Endodermal cell (in vitro differentiated cells): ENCODE measurements around the gene P4HB. TPM values are rescaled to one million over a fixed set of nuclear protein-coding genes. Genes with fewer than 3 reads are reported as not detected.
A peak's percentile ranks its signal among the peaks of the same experiment; 100 is the strongest.

Experiments
- DNase-seq: peaks from one replicate; pipeline ENCODE4 v3.0.0-alpha.2; 2017
- H3K27ac ChIP-seq: 2 replicates; pipeline ENCODE4 v1.5.1; 2013; ENCODE audit warnings: mild to moderate bottlenecking, low read depth, low read length, moderate library complexity
- H3K27me3 ChIP-seq: 2 replicates; pipeline ENCODE4 v1.6.1; 2013; ENCODE audit warnings: mild to moderate bottlenecking, low read length, moderate library complexity; ENCODE audit not compliant: insufficient read depth, control insufficient read depth, poor library complexity, severe bottlenecking
- H3K36me3 ChIP-seq: 2 replicates; pipeline ENCODE4 v1.7.0; 2013; ENCODE audit warnings: mild to moderate bottlenecking, low read length, moderate library complexity; ENCODE audit not compliant: control insufficient read depth, insufficient read depth
- H3K4me1 ChIP-seq: one replicate; pipeline ENCODE4 v1.7.0; 2013; ENCODE audit warnings: low read length; ENCODE audit not compliant: control insufficient read depth, insufficient read depth
- H3K4me3 ChIP-seq: 2 replicates; pipeline ENCODE4 v1.5.1; 2013; ENCODE audit warnings: mild to moderate bottlenecking, low read length, moderate library complexity
- H3K9ac ChIP-seq: 2 replicates; pipeline ENCODE4 v1.6.1; 2013; ENCODE audit warnings: mild to moderate bottlenecking, low read length, moderate library complexity; ENCODE audit not compliant: poor library complexity, severe bottlenecking; ENCODE audit errors: extremely low read depth
- H3K9me3 ChIP-seq: 2 replicates; pipeline ENCODE4 v1.6.1; 2013; ENCODE audit warnings: mild to moderate bottlenecking, low read length, moderate library complexity; ENCODE audit not compliant: control insufficient read depth
- H3K27ac Mint-ChIP-seq: 2 replicates; pipeline ENCODE4 v1.8.0; 2020; ENCODE audit warnings: mixed read lengths
- H3K27me3 Mint-ChIP-seq: 2 replicates; pipeline ENCODE4 v1.8.0; 2021; ENCODE audit warnings: mild to moderate bottlenecking, mixed read lengths; ENCODE audit not compliant: insufficient read depth
- H3K36me3 Mint-ChIP-seq: 2 replicates; pipeline ENCODE4 v1.8.0; 2020; ENCODE audit warnings: low read depth, mixed read lengths
- H3K4me1 Mint-ChIP-seq: 2 replicates; pipeline ENCODE4 v1.8.0; 2020; ENCODE audit warnings: mixed read lengths
- H3K4me3 Mint-ChIP-seq: 2 replicates; pipeline ENCODE4 v1.8.0; 2020; ENCODE audit warnings: mild to moderate bottlenecking, moderate library complexity, mixed read lengths
- H3K9me3 Mint-ChIP-seq: 2 replicates; pipeline ENCODE4 v1.8.0; 2020; ENCODE audit warnings: mild to moderate bottlenecking, mixed read lengths
- WGBS, 2 experiments: methylation state at CpG; one replicate each; pipeline versions ENCODE4 v1.1.5 to v1.1.7; 2013; ENCODE audit warnings: missing lambda C conversion rate in 2 of 2, mixed read lengths in 1 of 2; ENCODE audit not compliant: insufficient coverage in 1 of 2, insufficient read length in 1 of 2; 5-methylcytosine and 5-hydroxymethylcytosine counted together
- total RNA-seq, 2 donors: library from RNA; stranded (reverse); fragmentation: NEBNext Ultra II Directional in 1 of 2; extraction: Animal tissue kit (Norgen Biotek cat#: 25700) in 1 of 2; gene quantifications; 2 replicates in 1 of 2; 3 replicates in 1 of 2; pipeline ENCODE4 v1.2.1, GENCODE V29; 2021
- TF ChIP-seq, protein P1 (sequence below): fragments of 200-600 bp; sonication (generic); conservative IDR thresholded peaks from 2 replicates; pipeline ENCODE4 v1.5.0; 2021; ENCODE audit warnings: antibody characterized with exemption, mild to moderate bottlenecking

Gene P4HB
- total RNA-seq, 2 donors from 2014 or later, result 493 to 535 TPM

DNA sequence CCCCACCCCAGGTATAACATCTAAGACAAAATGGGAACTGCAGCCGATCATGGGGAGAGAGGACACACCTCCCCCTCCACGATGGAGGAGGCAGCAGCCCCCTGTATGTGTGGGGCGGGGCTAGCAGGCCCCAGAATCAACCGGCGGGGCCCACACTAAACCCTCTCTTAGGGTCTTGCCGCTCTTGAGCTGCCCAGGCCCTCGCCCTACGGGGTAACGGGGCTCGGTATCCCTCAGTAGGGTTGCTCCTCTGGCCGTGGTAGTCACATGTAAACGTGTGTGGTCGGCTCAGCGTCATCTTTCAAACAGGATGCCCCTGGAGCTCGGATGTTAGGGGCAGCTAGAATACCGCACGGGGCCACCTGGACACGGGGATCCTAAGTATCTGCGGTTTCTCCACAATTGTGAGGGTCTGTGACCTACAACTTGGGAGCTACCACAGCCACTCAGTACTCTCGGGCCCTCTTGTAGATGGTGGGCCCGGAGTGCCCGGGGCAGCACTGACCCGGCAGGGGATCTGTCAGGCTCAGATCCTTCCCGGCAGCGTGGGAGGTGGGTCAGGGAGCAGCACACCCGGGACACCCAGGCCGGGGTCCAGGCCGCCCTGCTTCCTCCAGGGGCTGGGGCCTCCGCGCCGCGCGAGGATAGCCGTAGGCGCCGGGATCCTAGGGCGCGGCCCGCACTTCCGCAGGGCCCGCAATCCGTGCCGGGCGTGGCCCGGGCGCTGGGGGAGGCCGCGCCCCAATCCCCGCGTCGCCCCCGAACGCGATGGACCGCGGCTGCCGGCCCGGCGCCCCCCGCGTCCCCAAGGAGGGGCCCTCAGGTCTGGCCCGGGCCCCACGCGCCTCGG lies 10.0 kb upstream of the P4HB start:
- Mint-ChIP-seq H3K4me1 (peaks cover 6% of the 10 kb centered on the region), H3K4me3 (peak overlapping the region; percentile 73), H3K9me3 (no peaks in the 10 kb centered on the region), H3K27me3 (no peaks in the 10 kb centered on the region), H3K36me3 (peaks cover 8% of the 10 kb centered on the region), H3K27ac (peak overlapping the region; percentile 88)
- Histone ChIP-seq H3K4me3 (peak overlapping the region; percentile 92), H3K9ac (peak overlapping the region; percentile 68), H3K9me3 (no peaks in the 10 kb centered on the region), H3K27me3 (no peaks in the 10 kb centered on the region), H3K4me1 (no peaks in the 10 kb centered on the region), H3K27ac (peak overlapping the region; percentile 24), H3K36me3 (peaks cover 26% of the 10 kb centered on the region)
- peak; percentile 79 for DNase-seq
- 3 to 4% methylated on average over 33 to 65 of the region's 65 CpGs for WGBS, 2 experiments
- TF ChIP-seq, protein P1, sequence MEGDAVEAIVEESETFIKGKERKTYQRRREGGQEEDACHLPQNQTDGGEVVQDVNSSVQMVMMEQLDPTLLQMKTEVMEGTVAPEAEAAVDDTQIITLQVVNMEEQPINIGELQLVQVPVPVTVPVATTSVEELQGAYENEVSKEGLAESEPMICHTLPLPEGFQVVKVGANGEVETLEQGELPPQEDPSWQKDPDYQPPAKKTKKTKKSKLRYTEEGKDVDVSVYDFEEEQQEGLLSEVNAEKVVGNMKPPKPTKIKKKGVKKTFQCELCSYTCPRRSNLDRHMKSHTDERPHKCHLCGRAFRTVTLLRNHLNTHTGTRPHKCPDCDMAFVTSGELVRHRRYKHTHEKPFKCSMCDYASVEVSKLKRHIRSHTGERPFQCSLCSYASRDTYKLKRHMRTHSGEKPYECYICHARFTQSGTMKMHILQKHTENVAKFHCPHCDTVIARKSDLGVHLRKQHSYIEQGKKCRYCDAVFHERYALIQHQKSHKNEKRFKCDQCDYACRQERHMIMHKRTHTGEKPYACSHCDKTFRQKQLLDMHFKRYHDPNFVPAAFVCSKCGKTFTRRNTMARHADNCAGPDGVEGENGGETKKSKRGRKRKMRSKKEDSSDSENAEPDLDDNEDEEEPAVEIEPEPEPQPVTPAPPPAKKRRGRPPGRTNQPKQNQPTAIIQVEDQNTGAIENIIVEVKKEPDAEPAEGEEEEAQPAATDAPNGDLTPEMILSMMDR, result no peak

DNA sequence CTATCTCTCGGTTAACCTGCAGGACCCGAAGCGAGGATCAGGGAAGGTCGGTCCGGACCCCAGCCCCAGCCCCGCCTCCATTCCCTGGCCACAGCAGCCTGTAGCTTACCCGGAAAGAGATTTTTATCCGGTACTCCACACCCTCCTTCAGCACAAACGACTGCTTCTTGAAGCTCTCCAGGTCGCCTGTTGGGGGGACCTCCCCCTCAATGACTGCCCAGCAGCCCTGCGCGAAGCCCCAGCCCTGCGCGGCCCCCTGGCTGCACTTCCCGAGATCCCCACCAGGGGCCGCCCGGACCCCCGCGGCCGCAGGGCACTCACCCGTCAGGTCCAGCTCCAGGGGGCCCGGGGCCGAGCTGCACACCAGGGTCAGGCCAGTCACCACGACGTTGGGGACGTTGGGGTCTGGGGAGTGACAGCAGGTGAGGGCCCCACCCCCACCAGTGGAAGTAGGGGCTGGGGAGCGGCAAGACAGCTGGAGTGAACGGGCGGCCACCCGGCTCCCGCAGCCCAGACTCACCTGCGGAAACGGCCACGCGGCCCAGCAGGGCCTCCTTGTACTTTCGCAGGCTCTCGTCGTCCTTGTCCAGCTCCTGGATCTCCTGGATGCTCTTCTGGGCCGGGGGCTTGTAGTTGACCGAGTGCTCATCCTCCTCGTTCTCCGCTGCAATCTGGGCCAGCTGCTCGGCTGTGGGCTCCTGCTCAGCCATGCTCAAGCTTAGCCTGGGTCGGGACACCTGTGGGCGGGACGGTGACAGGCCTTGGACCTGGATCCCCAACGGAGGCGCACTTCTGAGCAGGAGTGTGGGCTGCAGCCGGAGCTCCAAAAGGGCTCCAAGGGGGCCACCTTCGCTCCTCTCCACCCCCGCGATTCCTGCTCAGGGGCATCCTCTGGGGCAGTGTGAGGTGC lies 9.1 kb upstream of the P4HB start:
- peak overlapping the region; percentile 88 for H3K27ac Mint-ChIP-seq
- Histone ChIP-seq H3K4me1 (no peaks in the 10 kb centered on the region), H3K27me3 (no peaks in the 10 kb centered on the region), H3K9ac (peak overlapping the region; percentile 68), H3K9me3 (no peaks in the 10 kb centered on the region), H3K4me3 (peak overlapping the region; percentile 92), H3K27ac (peak overlapping the region; percentile 17), H3K36me3 (peaks cover 35% of the 10 kb centered on the region)
- H3K9me3 Mint-ChIP-seq, result no peaks in the 10 kb centered on the region
- H3K27me3 Mint-ChIP-seq, result no peaks in the 10 kb centered on the region
- TF ChIP-seq, protein P1, result peak; percentile 99
- DNase-seq, result peak; percentile 92
- peaks cover 9% of the 10 kb centered on the region for H3K36me3 Mint-ChIP-seq
- H3K4me3 Mint-ChIP-seq, result peak overlapping the region; percentile 73
- peaks cover 6% of the 10 kb centered on the region for H3K4me1 Mint-ChIP-seq
- WGBS, 2 experiments, result 52 to 60% methylated on average over 33 to 51 of the region's 52 CpGs

DNA sequence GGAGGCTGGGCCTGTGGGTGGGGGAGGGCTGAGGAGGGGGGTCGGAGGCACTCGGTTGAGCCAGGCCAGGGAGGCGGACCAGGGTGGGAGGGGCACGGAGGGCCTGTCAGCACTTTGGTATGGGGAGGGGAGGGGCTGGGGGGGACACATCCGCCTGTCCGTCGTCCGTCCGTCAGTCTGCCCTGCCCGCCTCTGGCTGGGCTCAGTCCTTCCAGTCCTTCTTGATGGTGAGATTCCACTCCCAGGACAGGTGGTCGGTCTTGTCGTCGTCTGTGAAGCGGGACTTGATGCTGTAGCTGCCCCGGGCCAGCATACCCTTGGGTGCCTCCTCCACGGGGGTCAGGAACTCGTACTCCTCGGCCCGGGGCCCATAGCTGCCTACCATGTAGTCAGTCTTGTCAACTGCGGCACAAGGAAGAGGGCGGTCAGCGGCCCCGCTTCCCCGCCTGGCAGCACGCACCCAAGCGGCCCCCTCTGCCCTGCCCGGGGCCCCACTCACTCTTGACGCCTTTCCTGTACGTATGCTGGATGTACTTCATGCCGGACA lies 8.4 kb upstream of the P4HB start:
- DNase-seq, result peak; percentile 88
- Histone ChIP-seq H3K9me3 (no peaks in the 10 kb centered on the region), H3K27ac (no peak overlapping the region), H3K27me3 (no peaks in the 10 kb centered on the region), H3K9ac (no peak overlapping the region), H3K4me3 (no peak overlapping the region), H3K4me1 (no peaks in the 10 kb centered on the region), H3K36me3 (peaks cover 42% of the 10 kb centered on the region)
- Mint-ChIP-seq H3K4me1 (peaks cover 6% of the 10 kb centered on the region), H3K36me3 (peaks cover 14% of the 10 kb centered on the region), H3K9me3 (no peaks in the 10 kb centered on the region), H3K27me3 (no peaks in the 10 kb centered on the region), H3K27ac (peak overlapping the region; percentile 75), H3K4me3 (peak overlapping the region; percentile 73)
- whole genome bisulfite sequencing, 2 experiments, result 83 to 85% methylated on average over 15 to 30 of the region's 30 CpGs
- TF ChIP-seq, protein P1, result no peak
